Parathyroid adenoma (tissue), 2 donors: ENCODE data around the gene IGFL4.

Experiments used
- H2AFZ ChIP-seq: fragments of 300-600 bp; sonication (generic); one replicate; pipeline ENCODE4 v1.7.0; 2017; ENCODE audit warnings: antibody characterized with exemption, mild to moderate bottlenecking
- H3K27ac ChIP-seq: fragments of 300-600 bp; sonication (generic); one replicate; pipeline ENCODE4 v1.7.0; 2017
- H3K27me3 ChIP-seq: fragments of 300-600 bp; sonication (generic); one replicate; pipeline ENCODE4 v1.7.0; 2017; ENCODE audit warnings: low read length; ENCODE audit not compliant: control insufficient read depth, insufficient read depth
- H3K36me3 ChIP-seq: fragments of 300-600 bp; sonication (generic); one replicate; pipeline ENCODE4 v1.7.0; 2017; ENCODE audit warnings: low read length; ENCODE audit not compliant: control insufficient read depth, insufficient read depth
- H3K4me1 ChIP-seq: fragments of 300-600 bp; sonication (generic); one replicate; pipeline ENCODE4 v1.7.0; 2017; ENCODE audit warnings: control low read depth
- H3K4me2 ChIP-seq: fragments of 300-600 bp; sonication (generic); one replicate; pipeline ENCODE4 v1.7.0; 2017; ENCODE audit warnings: low read length
- H3K4me3 ChIP-seq: fragments of 300-600 bp; sonication (generic); one replicate; pipeline ENCODE4 v1.7.0; 2017; ENCODE audit warnings: low read depth, low read length
- H3K79me2 ChIP-seq: fragments of 300-600 bp; sonication (generic); one replicate; pipeline ENCODE4 v1.7.0; 2017; ENCODE audit warnings: control low read depth
- H3K9ac ChIP-seq: fragments of 300-600 bp; sonication (generic); one replicate; pipeline ENCODE4 v1.7.0; 2017; ENCODE audit warnings: mild to moderate bottlenecking
- H3K9me3 ChIP-seq: fragments of 300-600 bp; sonication (generic); one replicate; pipeline ENCODE4 v1.7.0; 2017; ENCODE audit warnings: low read length; ENCODE audit not compliant: control insufficient read depth
- CTCF ChIP-seq: fragments of 300-600 bp; sonication (generic); IDR thresholded peaks from one replicate; pipeline ENCODE4 v1.7.0; 2017; ENCODE audit warnings: antibody characterized with exemption, mild to moderate bottlenecking
- donor health status: primary hyperparathyroidism.

The IGFL4 gene

GRCh38 chr19:45999653-46000121 is 41.1 kb downstream of the IGFL4 start:
- H3K9ac ChIP-seq: no peak overlapping the region

GRCh38 chr19:45998834-45999233 is 42.0 kb downstream of the IGFL4 start:
- no peak overlapping the region for H3K4me2 ChIP-seq
- no peak for TF ChIP-seq CTCF
- H3K4me1 ChIP-seq: no peaks in the 10 kb centered on the region
- no peaks in the 10 kb centered on the region for H3K27me3 ChIP-seq
- no peak overlapping the region for H3K9ac ChIP-seq
- no peak overlapping the region for H3K27ac ChIP-seq
- no peaks in the 10 kb centered on the region for H3K36me3 ChIP-seq
- no peaks in the 10 kb centered on the region for H3K9me3 ChIP-seq
- H3K4me3 ChIP-seq: no peak overlapping the region
- peaks cover 18% of the 10 kb centered on the region for H3K79me2 ChIP-seq
- H2AFZ ChIP-seq: no peak overlapping the region

More at GRCh38 chr19:45999653-46000121, 41.1 kb downstream of the IGFL4 start:
- no peak overlapping the region for H2AFZ ChIP-seq
- H3K4me2 ChIP-seq: no peak overlapping the region
- no peaks in the 10 kb centered on the region for H3K4me1 ChIP-seq
- no peak overlapping the region for H3K27ac ChIP-seq
- H3K79me2 ChIP-seq: peaks cover 18% of the 10 kb centered on the region
- no peaks in the 10 kb centered on the region for H3K9me3 ChIP-seq
- H3K27me3 ChIP-seq: no peaks in the 10 kb centered on the region
- H3K4me3 ChIP-seq: no peak overlapping the region
- H3K36me3 ChIP-seq: no peaks in the 10 kb centered on the region
- no peak for TF ChIP-seq CTCF

- no peak for TF ChIP-seq CTCF
- Histone ChIP-seq H3K9me3 (no peaks in the 10 kb centered on the region), H3K36me3 (no peaks in the 10 kb centered on the region), H3K27me3 (no peaks in the 10 kb centered on the region), H2AFZ (no peak overlapping the region), H3K9ac (no peak overlapping the region), H3K79me2 (peaks cover 18% of the 10 kb centered on the region), H3K4me1 (no peaks in the 10 kb centered on the region), H3K4me2 (no peak overlapping the region), H3K4me3 (no peak overlapping the region), H3K27ac (no peak overlapping the region)
These were observed 43.9 kb downstream of the IGFL4 start for GRCh38 chr19:45996933-45997332.

GRCh38 chr19:45995715-45996385 is 45.0 kb downstream of the IGFL4 start:
- Histone ChIP-seq H3K36me3 (no peaks in the 10 kb centered on the region), H2AFZ (peak overlapping the region; percentile 90), H3K9me3 (no peaks in the 10 kb centered on the region), H3K4me3 (peak overlapping the region; percentile 99), H3K27ac (peak overlapping the region; percentile 67), H3K79me2 (peaks cover 18% of the 10 kb centered on the region), H3K9ac (peak overlapping the region; percentile 78), H3K27me3 (no peaks in the 10 kb centered on the region), H3K4me2 (peak overlapping the region; percentile 99), H3K4me1 (no peaks in the 10 kb centered on the region)
- TF ChIP-seq CTCF: no peak
